Measurements from ENCODE around the gene JUND.

- no peak for TF ChIP-seq CTCF (IDR thresholded peaks at IDR 0.05; ENCODE audit: low read depth, low read length, missing input control)
- TF ChIP-seq REST (IDR thresholded peaks at IDR 0.05), result no peak
- TF ChIP-seq ZBTB33 (IDR thresholded peaks at IDR 0.05), result no peak
- TF ChIP-seq EGR1 (IDR thresholded peaks at IDR 0.05; ENCODE audit: low read depth in 2 of 2), result no peak
- no peak for TF ChIP-seq GABPA (IDR thresholded peaks at IDR 0.05 in 1 of 2, conservative IDR thresholded peaks at IDR 0.05 in 1 of 2)
- no peak for TF ChIP-seq RXRA (IDR thresholded peaks at IDR 0.05)
- no peak for TF ChIP-seq ATF3 (IDR thresholded peaks at IDR 0.05)
- TF ChIP-seq TAF1 (conservative IDR thresholded peaks at IDR 0.05), result no peak
- no peak for TF ChIP-seq MAX (IDR thresholded peaks at IDR 0.05)
These were observed 31.6 kb downstream of the JUND start for GRCh38 chr19:18249834-18250233.
